ENCODE measurements around the gene TMPRSS11B. TPM values are rescaled to one million over a fixed set of nuclear protein-coding genes. Genes with fewer than 3 reads are reported as not detected.
"Not testable (repeated sequence)": the region's sequence is repeated elsewhere in the genome, so short reads cannot be mapped to it uniquely, and the experiment has no call there.

TMPRSS11B gene
- total RNA-seq, 2 experiments from 2014 or later: not detected

GRCh38 chr4:68228568-68228967 is 16.9 kb downstream of the TMPRSS11B start:
- no peak for DNase-seq
- TF ChIP-seq CTCF (IDR thresholded peaks at IDR 0.05): no peak
- no peaks in the 10 kb centered on the region for H3K36me3 Mint-ChIP-seq (ENCODE audit: low read depth)
- H3K9me3 Mint-ChIP-seq: no peaks in the 10 kb centered on the region
- intact Hi-C loops (cut with micrococcal nuclease): no loop called here
- ATAC-seq: no peak
- peaks cover 5% of the 10 kb centered on the region for H3K27me3 Mint-ChIP-seq
- no peak overlapping the region for H3K27ac Mint-ChIP-seq
- POLR2A ChIA-PET: no interaction called here
- CTCF ChIA-PET: interaction anchor here (1.0 kb wide), 1 partner anchor 10 kb away, joined by 4 read pairs; no protein-coding TSS in a partner anchor
- no peak overlapping the region for H3K4me3 Mint-ChIP-seq
- no peaks in the 10 kb centered on the region for H3K4me1 Mint-ChIP-seq (ENCODE audit: low read depth)

GRCh38 chr4:68218044-68218443 is 27.4 kb downstream of the TMPRSS11B start:
- CTCF ChIA-PET: no interaction called here

DNA sequence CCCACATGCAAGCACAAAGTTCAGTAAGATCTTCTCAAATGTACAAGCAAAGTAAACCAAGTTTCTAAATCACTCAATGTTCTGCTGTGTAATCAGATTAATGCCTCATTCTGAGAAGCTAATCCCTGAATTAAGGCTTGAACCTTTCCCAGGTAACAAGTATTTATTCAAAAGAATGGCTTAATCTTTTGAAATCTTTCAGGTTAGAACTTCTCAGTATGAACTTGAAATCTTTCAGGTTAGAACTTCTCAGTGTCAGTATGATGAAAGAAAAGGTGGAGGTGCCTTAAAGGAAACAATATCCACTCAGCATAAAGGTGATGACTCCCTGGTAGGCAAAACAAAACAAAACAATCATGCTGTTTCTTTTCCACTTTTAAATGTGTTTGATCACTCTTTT is 29.0 kb downstream of the TMPRSS11B start:
- ATAC-seq (no peak), DNase-seq (no peak)
- H3K36me3 Mint-ChIP-seq (ENCODE audit: low read depth): no peaks in the 10 kb centered on the region
- H3K27me3 Mint-ChIP-seq: peaks cover 22% of the 10 kb centered on the region
- intact Hi-C loops (cut with micrococcal nuclease): no loop called here
- ChIA-PET CTCF (no interaction called here), POLR2A (no interaction called here)
- H3K4me1 Mint-ChIP-seq (ENCODE audit: low read depth): no peaks in the 10 kb centered on the region
- no peak for TF ChIP-seq CTCF (IDR thresholded peaks at IDR 0.05)
- H3K27ac Mint-ChIP-seq: no peak overlapping the region
- no peak overlapping the region for H3K4me3 Mint-ChIP-seq
- H3K9me3 Mint-ChIP-seq: no peaks in the 10 kb centered on the region

More at GRCh38 chr4:68218044-68218443, 27.4 kb downstream of the TMPRSS11B start:
- Mint-ChIP-seq H3K4me1 (ENCODE audit: low read depth) (no peaks in the 10 kb centered on the region), H3K27ac (no peak overlapping the region), H3K27me3 (peaks cover 23% of the 10 kb centered on the region), H3K9me3 (no peaks in the 10 kb centered on the region), H3K4me3 (no peak overlapping the region), H3K36me3 (ENCODE audit: low read depth) (no peaks in the 10 kb centered on the region)
- ATAC-seq (no peak), DNase-seq (no peak)
- no peak for TF ChIP-seq CTCF (IDR thresholded peaks at IDR 0.05)
- intact Hi-C loops (cut with micrococcal nuclease): no loop called here
- POLR2A ChIA-PET: no interaction called here

GRCh38 chr4:68209003-68209402 is 36.5 kb downstream of the TMPRSS11B start:
- ChIA-PET POLR2A (no interaction called here), CTCF (no interaction called here)
- no peaks in the 10 kb centered on the region for H3K4me1 Mint-ChIP-seq (ENCODE audit: low read depth)
- DNase-seq: no peak
- no peak overlapping the region for H3K27ac Mint-ChIP-seq
- H3K9me3 Mint-ChIP-seq: peaks cover 6% of the 10 kb centered on the region
- no peak for ATAC-seq
- H3K4me3 Mint-ChIP-seq: no peak overlapping the region
- no peaks in the 10 kb centered on the region for H3K36me3 Mint-ChIP-seq (ENCODE audit: low read depth)
- H3K27me3 Mint-ChIP-seq: peaks cover under 1% of the 10 kb centered on the region
- TF ChIP-seq CTCF (IDR thresholded peaks at IDR 0.05): no peak
- intact Hi-C loops (cut with micrococcal nuclease): no loop called here

- H3K27me3 Mint-ChIP-seq; ATAC-seq; H3K9me3 Mint-ChIP-seq; DNase-seq; H3K36me3 Mint-ChIP-seq (ENCODE audit: low read depth); POLR2A ChIA-PET; CTCF ChIA-PET; intact Hi-C loops (cut with micrococcal nuclease); H3K27ac Mint-ChIP-seq; H3K4me1 Mint-ChIP-seq (ENCODE audit: low read depth); H3K4me3 Mint-ChIP-seq: not testable (repeated sequence)
These were observed 51.2 kb downstream of the TMPRSS11B start for GRCh38 chr4:68194305-68194704.

DNA sequence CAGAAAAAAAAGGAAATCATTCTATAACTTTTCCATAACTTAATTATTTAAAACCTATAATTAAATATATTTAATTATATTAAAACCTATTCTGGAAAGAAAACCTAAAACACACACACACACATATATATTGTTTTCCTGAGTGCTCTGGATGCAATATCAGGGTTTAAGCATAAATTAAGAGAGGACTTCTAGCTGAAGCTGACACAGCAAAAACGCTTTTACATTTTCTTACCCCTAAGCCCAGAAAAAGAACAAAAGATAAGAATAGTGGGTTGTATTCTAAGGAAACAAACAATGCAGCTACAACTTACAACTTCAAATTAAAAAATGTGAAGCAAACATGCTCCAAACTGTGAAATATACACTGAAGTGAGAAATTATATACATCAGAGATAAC is 52.3 kb downstream of the TMPRSS11B start:
- intact Hi-C loops (cut with micrococcal nuclease): no loop called here
- ChIA-PET CTCF (interaction anchor here (1.0 kb wide), 1 partner anchor 17 kb away, joined by 3 read pairs; no protein-coding TSS in a partner anchor), POLR2A (no interaction called here)
- ATAC-seq: no peak
- Mint-ChIP-seq H3K9me3 (peaks cover 1% of the 10 kb centered on the region), H3K27ac (no peak overlapping the region), H3K27me3 (peaks cover 6% of the 10 kb centered on the region), H3K4me3 (no peak overlapping the region), H3K4me1 (ENCODE audit: low read depth) (no peaks in the 10 kb centered on the region), H3K36me3 (ENCODE audit: low read depth) (no peaks in the 10 kb centered on the region)
- DNase-seq: no peak
- TF ChIP-seq CTCF (IDR thresholded peaks at IDR 0.05): no peak
